Glomerular visceral epithelial cell (primary cell): Measurements from ENCODE around the gene CALHM2.
"Not testable (repeated sequence)": the region's sequence is repeated elsewhere in the genome, so short reads cannot be mapped to it uniquely, and the experiment has no call there.

Experiments used
- DNase-seq: peaks from one replicate; pipeline ENCODE4 v3.0.0-alpha.2; 2016; ENCODE audit errors: extremely low spot score

The CALHM2 gene

GRCh38 chr10:103417601-103418000, 34.6 kb downstream of the CALHM2 start:
- DNase-seq: no peak

- DNase-seq: not testable (repeated sequence)
Observed at GRCh38 chr10:103417148-103417469, 35.1 kb downstream of the CALHM2 start.

GRCh38 chr10:103416436-103417147, 35.6 kb downstream of the CALHM2 start:
- DNase-seq: peak; percentile 53

- DNase-seq: no peak
Observed at GRCh38 chr10:103415581-103415980, 36.6 kb downstream of the CALHM2 start.

GRCh38 chr10:103413564-103413963, 38.6 kb downstream of the CALHM2 start:
- DNase-seq: no peak

GRCh38 chr10:103397191-103397825, 54.9 kb downstream of the CALHM2 start:
- peak; percentile 24 for DNase-seq

- DNase-seq: no peak
Observed at GRCh38 chr10:103396789-103397087, 55.4 kb downstream of the CALHM2 start.
